Neural cell (in vitro differentiated cells): Measurements from ENCODE around the gene RNASE9. TPM values are rescaled to one million over a fixed set of nuclear protein-coding genes. Genes with fewer than 3 reads are reported as not detected.

ENCODE experiments used
- H2AFZ ChIP-seq: fragments of 200-600, 300-800 bp; sonication (generic), shearing (Covaris generic); 2 replicates; pipeline ENCODE4 v1.6.0; 2014; ENCODE audit warnings: low read depth, mild to moderate bottlenecking, antibody characterized with exemption, low read length, moderate library complexity
- H3F3A ChIP-seq: fragments of 200-600 bp; shearing (Covaris generic); 2 replicates; pipeline ENCODE4 v1.6.1; 2016; ENCODE audit warnings: mild to moderate bottlenecking, moderate library complexity, mixed read lengths, antibody characterized with exemption, low read length; ENCODE audit not compliant: insufficient read depth, poor library complexity, severe bottlenecking
- H3K27ac ChIP-seq: fragments of 200-600, 300-800 bp; sonication (generic), shearing (Covaris generic); 2 replicates; pipeline ENCODE4 v1.5.1; 2014; ENCODE audit warnings: mild to moderate bottlenecking, low read length, moderate library complexity
- H3K27me3 ChIP-seq: fragments of 300-800, 200-600 bp; sonication (generic), shearing (Covaris generic); 2 replicates; pipeline ENCODE4 v1.6.0; 2014; ENCODE audit warnings: mild to moderate bottlenecking, low read depth, low read length, moderate library complexity; ENCODE audit not compliant: insufficient read depth
- H3K36me3 ChIP-seq: fragments of 300-800, 200-600 bp; sonication (generic), shearing (Covaris generic); 2 replicates; pipeline ENCODE4 v1.5.1; 2014; ENCODE audit warnings: mild to moderate bottlenecking, antibody characterized with exemption, low read length, moderate library complexity; ENCODE audit not compliant: insufficient read depth
- H3K4me2 ChIP-seq: fragments of 300-800, 200-600 bp; sonication (generic), shearing (Covaris generic); 2 replicates; pipeline ENCODE4 v1.6.0; 2014; ENCODE audit warnings: mild to moderate bottlenecking, low read length
- H3K4me3 ChIP-seq: fragments of 300-800, 200-600 bp; sonication (generic), shearing (Covaris generic); 2 replicates; pipeline ENCODE4 v1.5.1; 2014; ENCODE audit warnings: mild to moderate bottlenecking, low read length, moderate library complexity
- H3K79me2 ChIP-seq: fragments of 200-600 bp; shearing (Covaris generic); replicated peaks from 2 replicates; pipeline ENCODE4 v1.6.0; 2014; ENCODE audit warnings: mild to moderate bottlenecking, low read length, moderate library complexity; ENCODE audit not compliant: insufficient read depth
- H3K9ac ChIP-seq: fragments of 300-800, 200-600 bp; sonication (generic), shearing (Covaris generic); 2 replicates; pipeline ENCODE4 v1.6.1; 2016; ENCODE audit warnings: mild to moderate bottlenecking, low read length, mixed read lengths
- H3K9me2 ChIP-seq: fragments of 200-600 bp; shearing (Covaris generic); 2 replicates; pipeline ENCODE4 v1.6.1; 2016; ENCODE audit warnings: mild to moderate bottlenecking, low read length, mixed read lengths; ENCODE audit not compliant: insufficient read depth
- H3K9me3 ChIP-seq: fragments of 200-600, 300-800 bp; sonication (generic), shearing (Covaris generic); 2 replicates; pipeline ENCODE4 v1.6.1; 2016; ENCODE audit warnings: mild to moderate bottlenecking, mixed run types, low read length, moderate library complexity, mixed read lengths
- H4K20me1 ChIP-seq: fragments of 200-600 bp; shearing (Covaris generic); 2 replicates; pipeline ENCODE4 v1.6.1; 2016; ENCODE audit warnings: mild to moderate bottlenecking, mixed run types; ENCODE audit not compliant: insufficient read depth
- CTCF ChIP-seq: fragments of 450-650 bp; IDR thresholded peaks from 2 replicates; pipeline ENCODE4 v1.5.1; 2014; ENCODE audit warnings: antibody characterized with exemption, mild to moderate bottlenecking, moderate library complexity; ENCODE audit not compliant: poor library complexity, severe bottlenecking
- EP300 ChIP-seq: fragments of 450-650 bp; conservative IDR thresholded peaks from 2 replicates; pipeline ENCODE4 v1.6.1; 2014; ENCODE audit warnings: antibody characterized with exemption, mild to moderate bottlenecking, moderate library complexity; ENCODE audit not compliant: poor library complexity, severe bottlenecking
- EZH2 ChIP-seq: fragments of 200-600, 300-800 bp; shearing (Covaris generic), sonication (generic); IDR thresholded peaks from 2 replicates; pipeline ENCODE4 v1.6.1; 2014; ENCODE audit warnings: antibody characterized with exemption, low read length, borderline replicate concordance, mild to moderate bottlenecking; ENCODE audit not compliant: insufficient read depth, poor library complexity, severe bottlenecking
- MXI1 ChIP-seq: fragments of 450-650 bp; conservative IDR thresholded peaks from 2 replicates; pipeline ENCODE4 v1.6.1; 2014; ENCODE audit warnings: antibody characterized with exemption, mild to moderate bottlenecking; ENCODE audit not compliant: poor library complexity, severe bottlenecking
- POLR2AphosphoS5 ChIP-seq: IDR thresholded peaks from 2 replicates; pipeline ENCODE4 v1.6.1; 2012
- RAD21 ChIP-seq: fragments of 450-650 bp; conservative IDR thresholded peaks from 2 replicates; pipeline ENCODE4 v1.6.1; 2014; ENCODE audit warnings: antibody characterized with exemption, mild to moderate bottlenecking, moderate library complexity
- REST ChIP-seq: IDR thresholded peaks from 2 replicates; pipeline ENCODE4 v1.6.1; 2012; ENCODE audit warnings: borderline replicate concordance
- SMC3 ChIP-seq: fragments of 450-650 bp; conservative IDR thresholded peaks from 2 replicates; pipeline ENCODE4 v1.6.1; 2014; ENCODE audit warnings: antibody characterized with exemption, mild to moderate bottlenecking, moderate library complexity; ENCODE audit not compliant: poor library complexity
- TAF1 ChIP-seq: IDR thresholded peaks from 2 replicates; pipeline ENCODE4 v1.6.1; 2012; ENCODE audit warnings: low read depth
- polyA plus RNA-seq: library from polyadenylated mRNA; depleted of rRNA; stranded (reverse); fragments of >200 nt; gene quantifications from 2 replicates; pipeline ENCODE4 v1.2.3, GENCODE V29; 2014

Gene RNASE9
- polyA plus RNA-seq, 1 donor from 2014 or later = not detected

GRCh38 chr14:20580242-20580641, 19.4 kb upstream of the RNASE9 start:
- no peaks in the 10 kb centered on the region for H3K79me2 ChIP-seq
- no peak overlapping the region for H3K27ac ChIP-seq
- H2AFZ ChIP-seq = no peak overlapping the region
- no peaks in the 10 kb centered on the region for H3K9me2 ChIP-seq
- no peak overlapping the region for H3K9ac ChIP-seq
- no peaks in the 10 kb centered on the region for H3K27me3 ChIP-seq
- no peaks in the 10 kb centered on the region for H3F3A ChIP-seq
- no peak overlapping the region for H3K4me2 ChIP-seq
- H3K9me3 ChIP-seq = no peaks in the 10 kb centered on the region
- H4K20me1 ChIP-seq = no peaks in the 10 kb centered on the region
- no peak overlapping the region for H3K4me3 ChIP-seq
- TF ChIP-seq SMC3 = no peak
- TF ChIP-seq REST = no peak
- TF ChIP-seq MXI1 = no peak
- TF ChIP-seq RAD21 = no peak
- TF ChIP-seq POLR2AphosphoS5 = no peak
- no peak for TF ChIP-seq EP300
- TF ChIP-seq CTCF = no peak
- TF ChIP-seq EZH2 = no peak
- TF ChIP-seq TAF1 = no peak
- no peaks in the 10 kb centered on the region for H3K36me3 ChIP-seq

GRCh38 chr14:20578784-20579502, 18.1 kb upstream of the RNASE9 start:
- Histone ChIP-seq H3K9me3 (no peaks in the 10 kb centered on the region), H3F3A (no peaks in the 10 kb centered on the region), H3K4me3 (no peak overlapping the region), H3K79me2 (no peaks in the 10 kb centered on the region), H3K36me3 (no peaks in the 10 kb centered on the region), H3K9ac (no peak overlapping the region), H3K27me3 (no peaks in the 10 kb centered on the region), H3K4me2 (no peak overlapping the region), H3K27ac (no peak overlapping the region), H4K20me1 (no peaks in the 10 kb centered on the region), H2AFZ (no peak overlapping the region), H3K9me2 (no peaks in the 10 kb centered on the region)
- TF ChIP-seq EP300 = no peak
- TF ChIP-seq REST = no peak
- no peak for TF ChIP-seq RAD21
- TF ChIP-seq TAF1 = no peak
- TF ChIP-seq SMC3 = no peak
- no peak for TF ChIP-seq MXI1
- no peak for TF ChIP-seq EZH2
- TF ChIP-seq CTCF = no peak
- no peak for TF ChIP-seq POLR2AphosphoS5
